Sigmoid colon (tissue), 7 donors: Measurements from ENCODE around the gene CRNKL1. TPM values are rescaled to one million over a fixed set of nuclear protein-coding genes. Genes with fewer than 3 reads are reported as not detected.

Experiments
- DNase-seq: peaks from one replicate; pipeline ENCODE4 v3.0.0-alpha.2; 2019
- H3K27ac ChIP-seq, 4 donors: fragments of 200-600 bp; sonication (generic); one replicate each; pipeline ENCODE4 v1.5.1; 2016 to 2019; ENCODE audit warnings: mild to moderate bottlenecking in 1 of 4
- H3K27me3 ChIP-seq, 3 donors: fragments of 200-600 bp; sonication (generic); one replicate each; pipeline ENCODE4 v1.5.1; 2019; ENCODE audit warnings: mild to moderate bottlenecking in 1 of 3
- H3K36me3 ChIP-seq, 4 donors: fragments of 200-600 bp; sonication (generic); one replicate each; pipeline ENCODE4 v1.5.1; 2016 to 2019
- H3K4me1 ChIP-seq, 4 donors: fragments of 200-600 bp; sonication (generic); one replicate each; pipeline ENCODE4 v1.5.1; 2017 to 2019
- H3K4me3 ChIP-seq, 4 donors: fragments of 200-600 bp; sonication (generic); one replicate each; pipeline ENCODE4 v1.5.1; 2017 to 2019; ENCODE audit warnings: mild to moderate bottlenecking in 2 of 4, moderate library complexity in 1 of 4
- H3K9me3 ChIP-seq, 4 donors: fragments of 200-600 bp in 3 of 4; sonication (generic) in 3 of 4; one replicate each; pipeline versions ENCODE4 v1.5.1 to v1.6.1; 2013 to 2019
- CTCF ChIP-seq, 4 experiments: fragments of 450-650 bp in 3 of 4; fragments of 200-600 bp in 1 of 4; IDR thresholded peaks; one replicate each; pipeline ENCODE4 v1.5.1; 2016 to 2019; ENCODE audit warnings: antibody characterized with exemption in 4 of 4, mild to moderate bottlenecking in 3 of 4, moderate library complexity in 2 of 4
- EP300 ChIP-seq, 4 donors: sonication (generic); formaldehyde crosslinking; IDR thresholded peaks; one replicate each; pipeline ENCODE4 v1.6.1; 2017; ENCODE audit warnings: antibody characterized with exemption in 4 of 4
- POLR2A ChIP-seq, 2 donors: fragments of 450-650 bp; IDR thresholded peaks; one replicate each; pipeline ENCODE4 v1.6.1; 2016; ENCODE audit warnings: antibody characterized with exemption in 2 of 2, mild to moderate bottlenecking in 2 of 2, moderate library complexity in 2 of 2
- POLR2AphosphoS5 ChIP-seq, 4 donors: sonication (generic); formaldehyde crosslinking; IDR thresholded peaks; one replicate each; pipeline ENCODE4 v1.6.1; 2017; ENCODE audit warnings: antibody characterized with exemption in 4 of 4
- WGBS, 2 donors: extraction: QIAGEN DNeasy Blood & Tissue Kit; methylation state at CpG; one replicate each; pipeline ENCODE4 v1.1.7; 2013; 5-methylcytosine and 5-hydroxymethylcytosine counted together
- intact Hi-C: fragments of 100-400 bp; cut with DNase I; formaldehyde crosslinking; loops from one replicate; pipeline ENCODE4 v1.15.1; 2023
- polyA plus RNA-seq, 3 donors: library from polyadenylated mRNA; stranded (reverse); fragments of 200-250 nt; gene quantifications; one replicate each; pipeline ENCODE4 v1.2.3, GENCODE V29; 2013
- total RNA-seq, 4 donors: library from RNA; depleted of rRNA; stranded (reverse); fragments of >200 nt; gene quantifications; one replicate each; pipeline ENCODE4 v1.1.0, GENCODE V29; 2016
- donor health status: healthy with polysubstance abuse.
- donor health status: Bipolar disorder and iron deficiency.
- donor health status: healthy.

CRNKL1 gene
- total and polyA plus RNA-seq, 7 donors = 9.0 to 29.1 (median 19.9) TPM

GRCh38 chr20:20084296-20084752 lies 32.1 kb upstream of the CRNKL1 start:
- no peak overlapping the region for H3K4me3 ChIP-seq
- intact Hi-C loops = loop anchor here (5.0 kb wide), 2 partner anchors 153 to 483 kb away; no protein-coding TSS in a partner anchor
- 79% methylated on average over 8 of the region's 8 CpGs for WGBS, 2 donors
- H3K27ac ChIP-seq = peak overlapping the region in 1 of 4 donors; percentile 33
- H3K27me3 ChIP-seq = no peaks in the 10 kb centered on the region
- H3K9me3 ChIP-seq = no peaks in the 10 kb centered on the region
- TF ChIP-seq EP300 (IDR thresholded peaks at IDR 0.05) = no peak
- TF ChIP-seq POLR2AphosphoS5 (IDR thresholded peaks at IDR 0.05) = no peak
- TF ChIP-seq POLR2A (IDR thresholded peaks at IDR 0.05) = no peak
- no peak for TF ChIP-seq CTCF (IDR thresholded peaks at IDR 0.05)
- peaks cover 0 to 20% (median 1%) of the 10 kb centered on the region in 4 donors for H3K4me1 ChIP-seq
- DNase-seq = no peak
- no peaks in the 10 kb centered on the region for H3K36me3 ChIP-seq

- Histone ChIP-seq H3K27ac (peak overlapping the region in 1 of 4 donors; percentile 33), H3K27me3 (no peaks in the 10 kb centered on the region), H3K9me3 (no peaks in the 10 kb centered on the region), H3K4me3 (no peak overlapping the region), H3K36me3 (no peaks in the 10 kb centered on the region), H3K4me1 (peaks cover 0 to 20% (median 1%) of the 10 kb centered on the region in 4 donors)
- DNase-seq = no peak
- TF ChIP-seq CTCF (IDR thresholded peaks at IDR 0.05) (peak in 2 of 4 experiments; percentile 17 to 24), EP300 (IDR thresholded peaks at IDR 0.05) (no peak)
- 0 to 10% methylated on average over 3 of the region's 3 CpGs for WGBS, 2 donors
- intact Hi-C loops = loop anchor here (5.0 kb wide), 2 partner anchors 153 to 483 kb away; no protein-coding TSS in a partner anchor
These were observed 31.5 kb upstream of the CRNKL1 start for GRCh38 chr20:20083807-20084206.

GRCh38 chr20:20079102-20079784 lies 27.0 kb upstream of the CRNKL1 start:
- intact Hi-C loops = no loop called here
- TF ChIP-seq CTCF (IDR thresholded peaks at IDR 0.05) = no peak
- TF ChIP-seq POLR2A (IDR thresholded peaks at IDR 0.05) = no peak
- TF ChIP-seq POLR2AphosphoS5 (IDR thresholded peaks at IDR 0.05) = no peak
- no peak for TF ChIP-seq EP300 (IDR thresholded peaks at IDR 0.05)
- Histone ChIP-seq H3K4me1 (peaks cover 0 to 7% (median 0%) of the 10 kb centered on the region in 4 donors), H3K27me3 (no peaks in the 10 kb centered on the region), H3K4me3 (no peak overlapping the region), H3K36me3 (no peaks in the 10 kb centered on the region), H3K27ac (no peak overlapping the region), H3K9me3 (no peaks in the 10 kb centered on the region)
- 9 to 47% methylated on average over 5 of the region's 5 CpGs for WGBS, 2 donors
- no peak for DNase-seq

- no peaks in the 10 kb centered on the region for H3K27me3 ChIP-seq
- no peak overlapping the region for H3K27ac ChIP-seq
- intact Hi-C loops = no loop called here
- H3K4me1 ChIP-seq = no peaks in the 10 kb centered on the region
- H3K4me3 ChIP-seq = no peak overlapping the region
- no peaks in the 10 kb centered on the region for H3K9me3 ChIP-seq
- H3K36me3 ChIP-seq = no peaks in the 10 kb centered on the region
- no peak for DNase-seq
- WGBS, 2 donors = 90 to 94% methylated on average over 4 of the region's 4 CpGs
- no peak for TF ChIP-seq POLR2AphosphoS5 (IDR thresholded peaks at IDR 0.05)
- no peak for TF ChIP-seq CTCF (IDR thresholded peaks at IDR 0.05)
- no peak for TF ChIP-seq EP300 (IDR thresholded peaks at IDR 0.05)
- no peak for TF ChIP-seq POLR2A (IDR thresholded peaks at IDR 0.05)
These were observed 25.8 kb upstream of the CRNKL1 start for GRCh38 chr20:20078041-20078440.
